Smooth muscle cell (in vitro differentiated cells): ENCODE results near the gene ALG12. TPM values are rescaled to one million over a fixed set of nuclear protein-coding genes. Genes with fewer than 3 reads are reported as not detected.

ENCODE experiments used
- DNase-seq: peaks from one replicate; lab custom pipeline; 2025; ENCODE audit not compliant: unreplicated experiment; lab: John Stamatoyannopoulos, UW
- H2AFZ ChIP-seq: fragments of 200-600 bp; sonication (generic); 2 replicates; pipeline ENCODE4 v1.6.0; 2016; ENCODE audit warnings: antibody characterized with exemption, low read depth, mild to moderate bottlenecking
- H3F3A ChIP-seq: fragments of 200-600 bp; sonication (generic); 2 replicates; pipeline ENCODE4 v1.6.0; 2017; ENCODE audit warnings: antibody characterized with exemption, low read depth
- H3K27ac ChIP-seq: fragments of 200-600 bp; sonication (generic); 2 replicates; pipeline ENCODE4 v1.5.1; 2016; ENCODE audit warnings: low read depth, mild to moderate bottlenecking
- H3K27me3 ChIP-seq: fragments of 200-600 bp; sonication (generic); 2 replicates; pipeline ENCODE4 v1.6.1; 2016; ENCODE audit warnings: low read depth, mild to moderate bottlenecking
- H3K36me3 ChIP-seq: fragments of 200-600 bp; sonication (generic); 2 replicates; pipeline ENCODE4 v1.5.1; 2016; ENCODE audit warnings: low read depth
- H3K4me1 ChIP-seq: fragments of 200-600 bp; sonication (generic); 2 replicates; pipeline ENCODE4 v1.5.1; 2016; ENCODE audit warnings: low read depth
- H3K4me2 ChIP-seq: fragments of 200-600 bp; sonication (generic); 2 replicates; pipeline ENCODE4 v1.6.0; 2016; ENCODE audit warnings: mild to moderate bottlenecking
- H3K4me3 ChIP-seq: fragments of 200-600 bp; sonication (generic); 2 replicates; pipeline ENCODE4 v1.5.1; 2016; ENCODE audit warnings: mild to moderate bottlenecking
- H3K79me2 ChIP-seq: fragments of 200-600 bp; sonication (generic); 2 replicates; pipeline ENCODE4 v1.6.0; 2016; ENCODE audit warnings: low read depth, mild to moderate bottlenecking
- H3K9ac ChIP-seq: fragments of 200-600 bp; sonication (generic); 2 replicates; pipeline ENCODE4 v1.6.0; 2016; ENCODE audit warnings: low read depth
- H3K9me3 ChIP-seq: fragments of 200-600 bp; sonication (generic); replicated peaks from 2 replicates; pipeline ENCODE4 v1.5.1; 2016; ENCODE audit warnings: low read depth
- H4K20me1 ChIP-seq: fragments of 200-600 bp; sonication (generic); 2 replicates; pipeline ENCODE4 v1.6.0; 2016; ENCODE audit warnings: low read depth
- CTCF ChIP-seq: fragments of 200-600 bp; sonication (generic); IDR thresholded peaks from 2 replicates; pipeline ENCODE4 v1.5.1; 2017; ENCODE audit warnings: borderline replicate concordance, mild to moderate bottlenecking, antibody characterized with exemption; ENCODE audit not compliant: insufficient read depth, poor library complexity, severe bottlenecking
- WGBS: methylation state at CpG from one replicate; pipeline ENCODE4 v1.1.7; 2016; ENCODE audit warnings: low lambda C conversion rate; 5-methylcytosine and 5-hydroxymethylcytosine counted together
- polyA plus RNA-seq: library from polyadenylated mRNA; unstranded; fragments of >200 nt; fragmentation: Nextera tagmentation; extraction: Ambion mirVana; gene quantifications from 2 replicates; pipeline ENCODE4 v1.2.1, GENCODE V29; 2016
- total RNA-seq: library from RNA; depleted of rRNA; stranded (reverse); fragments of >200 nt; gene quantifications from 2 replicates; pipeline ENCODE4 v1.2.3, GENCODE V29; 2014

Gene ALG12
- total and polyA plus RNA-seq, 2 experiments from 2014 or later, result 13.9 to 42.7 TPM

GRCh38 chr22:49906071-49906798 is 12.0 kb downstream of the ALG12 start:
- no peaks in the 10 kb centered on the region for H3K79me2 ChIP-seq
- H3K36me3 ChIP-seq, result no peaks in the 10 kb centered on the region
- 97% methylated on average over 27 of the region's 28 CpGs for WGBS
- DNase-seq, result no peak
- H2AFZ ChIP-seq, result no peak overlapping the region
- no peak overlapping the region for H3K27ac ChIP-seq
- no peak overlapping the region for H3K4me2 ChIP-seq
- no peak overlapping the region for H3K4me3 ChIP-seq
- H3K27me3 ChIP-seq, result no peaks in the 10 kb centered on the region
- no peaks in the 10 kb centered on the region for H3K9me3 ChIP-seq
- no peaks in the 10 kb centered on the region for H3K4me1 ChIP-seq
- peaks cover 41% of the 10 kb centered on the region for H4K20me1 ChIP-seq
- no peak overlapping the region for H3K9ac ChIP-seq
- no peaks in the 10 kb centered on the region for H3F3A ChIP-seq
- no peak for TF ChIP-seq CTCF

- no peak for DNase-seq
- 98% methylated on average over 18 of the region's 18 CpGs for WGBS
- Histone ChIP-seq H3F3A (no peaks in the 10 kb centered on the region), H3K4me1 (no peaks in the 10 kb centered on the region), H3K9ac (no peak overlapping the region), H3K27ac (no peak overlapping the region), H3K4me2 (no peak overlapping the region), H3K4me3 (no peak overlapping the region), H3K79me2 (no peaks in the 10 kb centered on the region), H3K9me3 (no peaks in the 10 kb centered on the region), H4K20me1 (peaks cover 48% of the 10 kb centered on the region), H3K36me3 (no peaks in the 10 kb centered on the region), H3K27me3 (no peaks in the 10 kb centered on the region), H2AFZ (no peak overlapping the region)
- no peak for TF ChIP-seq CTCF
Measured at GRCh38 chr22:49905465-49905864, 12.8 kb downstream of the ALG12 start.

GRCh38 chr22:49904040-49904369 is 14.2 kb downstream of the ALG12 start:
- H3K4me1 ChIP-seq, result no peaks in the 10 kb centered on the region
- no peak overlapping the region for H3K4me2 ChIP-seq
- WGBS, result 92% methylated on average over 10 of the region's 11 CpGs
- H3F3A ChIP-seq, result no peaks in the 10 kb centered on the region
- H3K9ac ChIP-seq, result no peak overlapping the region
- H3K27ac ChIP-seq, result no peak overlapping the region
- DNase-seq, result no peak
- H3K9me3 ChIP-seq, result no peaks in the 10 kb centered on the region
- H3K79me2 ChIP-seq, result no peaks in the 10 kb centered on the region
- no peak overlapping the region for H2AFZ ChIP-seq
- H4K20me1 ChIP-seq, result peaks cover 48% of the 10 kb centered on the region
- no peaks in the 10 kb centered on the region for H3K27me3 ChIP-seq
- H3K4me3 ChIP-seq, result no peak overlapping the region
- H3K36me3 ChIP-seq, result no peaks in the 10 kb centered on the region
- TF ChIP-seq CTCF, result no peak

GRCh38 chr22:49903322-49904039 is 14.8 kb downstream of the ALG12 start:
- peaks cover 48% of the 10 kb centered on the region for H4K20me1 ChIP-seq
- H3K9ac ChIP-seq, result no peak overlapping the region
- no peak for TF ChIP-seq CTCF
- no peaks in the 10 kb centered on the region for H3K9me3 ChIP-seq
- no peak overlapping the region for H2AFZ ChIP-seq
- no peak overlapping the region for H3K4me2 ChIP-seq
- H3K4me3 ChIP-seq, result no peak overlapping the region
- no peaks in the 10 kb centered on the region for H3K27me3 ChIP-seq
- no peak for DNase-seq
- no peak overlapping the region for H3K27ac ChIP-seq
- H3K4me1 ChIP-seq, result no peaks in the 10 kb centered on the region
- H3F3A ChIP-seq, result no peaks in the 10 kb centered on the region
- 97% methylated on average over 14 of the region's 17 CpGs for WGBS
- no peaks in the 10 kb centered on the region for H3K36me3 ChIP-seq
- no peaks in the 10 kb centered on the region for H3K79me2 ChIP-seq
